Heart left ventricle (tissue), 13 donors: ENCODE data around the gene NEK7.

Experiments used
- CTCF ChIP-seq, 12 donors: fragments of 200-600 bp; sonication (generic) in 4 of 12; IDR thresholded peaks; one replicate each; pipeline versions ENCODE4 v1.5.0 to v1.8.0; 2018 to 2022; ENCODE audit warnings: antibody characterized with exemption in 12 of 12, mild to moderate bottlenecking in 5 of 12
- POLR2A ChIP-seq, 2 donors: fragments of 450-650 bp; IDR thresholded peaks; one replicate each; pipeline ENCODE4 v1.6.1; 2017; ENCODE audit warnings: antibody characterized with exemption in 2 of 2, mild to moderate bottlenecking in 2 of 2, moderate library complexity in 2 of 2
- donor health status: ischemic (EF 13 %, LVEDD 7.1; RV severe dilation, severe dysfunction).
- donor health status: DM: no; HTN: yes; CAD: no.
- donor health status: DM: no; HTN: no; CAD: no.
- donor health status: ischemic (EF 25% LVEDD 6.9; RV normal size, moderate dysfunction).
- donor health status: ischemic (EF 25% LVEDD 5.7; RV mildly dilated, moderate dysfunction).
- donor health status: ischemic (EF 35%, LVEDD 5.7; RV mildly dilated, moderate dysfunction).
- donor health status: nonischemic (EF 11% LVEDD 7.7; RV severe dilation, severe dysfunction).
- donor health status: DM: yes; HTN: yes; CAD: no.
- donor health status: PGD.
- donor health status: ischemic (EF 29% LVEDD 5.4; RV normal size, mild dysfunction).
- donor health status: nonischemic (EF 23%, LVEDD 6.1; RV moderate dilation, normal function).

DNA sequence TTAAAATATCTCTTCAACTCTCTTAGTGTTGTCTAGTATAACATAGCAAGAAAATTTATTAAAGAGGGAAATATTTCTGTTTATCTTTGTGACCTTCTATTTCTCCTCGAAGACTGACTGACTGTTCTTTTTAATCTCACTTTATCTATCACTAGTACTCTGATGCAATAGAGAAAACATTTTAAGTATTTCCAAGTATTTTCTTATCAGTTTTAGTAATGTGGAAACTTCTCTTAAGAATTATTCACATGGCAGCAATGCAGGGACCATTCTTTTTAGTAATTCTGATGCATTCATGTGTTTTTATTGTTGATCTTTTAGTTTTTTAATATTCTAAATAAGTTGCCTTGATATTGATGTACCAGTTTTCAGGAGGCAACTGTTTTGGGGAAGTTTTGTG, 115.7 kb downstream of the NEK7 start:
- TF ChIP-seq CTCF (IDR thresholded peaks at IDR 0.05) (no peak), POLR2A (IDR thresholded peaks at IDR 0.05) (no peak)
